ENCODE data around the gene TUB. TPM values are rescaled to one million over a fixed set of nuclear protein-coding genes. Genes with fewer than 3 reads are reported as not detected.

The TUB gene
- total and polyA plus RNA-seq, 2 of the 13 experiments (the other 11 are each of a cell fraction or from before 2014, with no cell fraction given): 4.3 to 5.6 TPM

DNA sequence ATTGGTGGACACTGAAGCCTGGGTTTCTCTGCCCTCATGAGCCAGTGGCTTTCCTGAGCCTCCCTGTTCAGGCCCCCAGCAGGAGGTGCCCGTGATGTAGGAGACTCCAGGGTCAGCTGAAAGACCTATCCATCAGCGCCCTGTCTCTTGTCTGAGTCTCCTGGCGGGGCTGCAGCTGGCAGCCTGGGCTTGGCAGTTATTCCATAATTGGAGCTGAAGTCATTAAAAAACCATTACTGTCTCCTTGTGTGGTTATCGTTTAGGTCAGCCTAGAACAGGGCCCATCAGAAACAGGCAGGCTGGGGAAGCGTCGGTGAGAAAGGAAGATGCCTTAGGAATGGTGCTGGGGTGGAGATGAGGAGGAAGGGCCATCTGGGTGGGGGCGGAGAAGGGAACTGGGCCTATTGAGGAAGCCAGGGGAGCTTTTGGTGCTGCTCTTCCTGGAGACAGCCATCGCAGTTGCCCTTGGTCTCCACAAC, 5.0 kb downstream of the TUB start:
- H3K79me2 ChIP-seq (ENCODE audit: insufficient read depth, low read length): no peaks in the 10 kb centered on the region
- CTCF ChIA-PET (ENCODE audit: low intra/inter-chr PET ratio, low total read pairs): no interaction called here
- intact Hi-C loops (cut with micrococcal nuclease; ENCODE audit: unreplicated experiment): no loop called here

More for the DNA sequence above, 5.0 kb downstream of the TUB start:
- no TSS peak for BruUV-seq (replicated peaks)
- Histone ChIP-seq H3K9me3 (ENCODE audit: low read length) (no peaks in the 10 kb centered on the region), H3K4me1 (ENCODE audit: insufficient read depth, low read length) (peaks cover 12% of the 10 kb centered on the region), H4K20me1 (ENCODE audit: insufficient read depth, low read length) (no peaks in the 10 kb centered on the region), H3K4me2 (ENCODE audit: low read depth, low read length) (no peak overlapping the region), H2AFZ (ENCODE audit: low read length) (no peak overlapping the region), H3K27ac (ENCODE audit: extremely low read length, insufficient read depth, low read length) (no peak overlapping the region), H3K4me3 (replicated peaks in 1 of 3; ENCODE audit: insufficient read depth in 1 of 3, low read depth in 2 of 3, low read length in 3 of 3) (no peak overlapping the region), H3K27me3 (ENCODE audit: control insufficient read depth in 1 of 2, insufficient read depth in 2 of 2, low read length in 2 of 2) (0 out of 5 replicates have a peak, but pooled peaks cover 0 to 2% of the 10 kb centered on the region in 2 experiments), H3K9ac (ENCODE audit: insufficient read depth, low read depth, low read length) (no peak overlapping the region), H3K36me3 (replicated peaks in 1 of 2; ENCODE audit: control insufficient read depth in 1 of 2, insufficient read depth in 2 of 2, low read length in 2 of 2) (no peaks in the 10 kb centered on the region; a peak in 2 of 5 replicates)
- DNase-seq (ENCODE audit: low spot score): no peak
- POLR2A ChIA-PET: no interaction called here
- TF ChIP-seq SP2 (CRISPR knock-in tag; IDR thresholded peaks at IDR 0.05) (no peak), HOXA5 (CRISPR knock-in tag; IDR thresholded peaks at IDR 0.05) (no peak), ZBTB34 (CRISPR knock-in tag; IDR thresholded peaks at IDR 0.05) (no peak), E2F2 (CRISPR knock-in tag; IDR thresholded peaks at IDR 0.05; ENCODE audit: borderline replicate concordance) (no peak), ZNF414 (CRISPR knock-in tag; IDR thresholded peaks at IDR 0.05) (no peak), ZNF264 (CRISPR knock-in tag; IDR thresholded peaks at IDR 0.05) (no peak), PHF5A (CRISPR knock-in tag; IDR thresholded peaks at IDR 0.05; ENCODE audit: low read depth, unreplicated experiment) (no peak), MXI1 (IDR thresholded peaks at IDR 0.05; ENCODE audit: borderline replicate concordance, low read depth, low read length) (no peak), FOXM1 (CRISPR knock-in tag; IDR thresholded peaks at IDR 0.05) (no peak), CBFB (CRISPR knock-in tag; IDR thresholded peaks at IDR 0.05) (no peak), TBP (CRISPR knock-in tag; IDR thresholded peaks at IDR 0.05) (no peak), ZNF10 (CRISPR knock-in tag; IDR thresholded peaks at IDR 0.05; ENCODE audit: borderline replicate concordance, low read depth) (no peak), HMG20B (CRISPR knock-in tag; conservative IDR thresholded peaks at IDR 0.05) (no peak), ZKSCAN1 (IDR thresholded peaks at IDR 0.05; ENCODE audit: low read length) (no peak), NR3C1 (CRISPR knock-in tag; IDR thresholded peaks at IDR 0.05) (no peak), ZZZ3 (CRISPR knock-in tag; IDR thresholded peaks at IDR 0.05; ENCODE audit: borderline replicate concordance) (no peak)
- TF ChIP-seq, protein P1, sequence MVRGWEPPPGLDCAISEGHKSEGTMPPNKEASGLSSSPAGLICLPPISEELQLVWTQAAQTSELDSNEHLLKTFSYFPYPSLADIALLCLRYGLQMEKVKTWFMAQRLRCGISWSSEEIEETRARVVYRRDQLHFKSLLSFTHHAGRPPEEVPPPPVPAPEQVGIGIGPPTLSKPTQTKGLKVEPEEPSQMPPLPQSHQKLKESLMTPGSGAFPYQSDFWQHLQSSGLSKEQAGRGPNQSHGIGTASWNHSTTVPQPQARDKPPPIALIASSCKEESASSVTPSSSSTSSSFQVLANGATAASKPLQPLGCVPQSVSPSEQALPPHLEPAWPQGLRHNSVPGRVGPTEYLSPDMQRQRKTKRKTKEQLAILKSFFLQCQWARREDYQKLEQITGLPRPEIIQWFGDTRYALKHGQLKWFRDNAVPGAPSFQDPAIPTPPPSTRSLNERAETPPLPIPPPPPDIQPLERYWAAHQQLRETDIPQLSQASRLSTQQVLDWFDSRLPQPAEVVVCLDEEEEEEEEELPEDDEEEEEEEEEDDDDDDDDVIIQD (CRISPR knock-in tag; IDR thresholded peaks at IDR 0.05; ENCODE audit: low read depth): no peak
- in situ Hi-C loops (cut with HindIII; ENCODE audit: extremely low pct_ligation_motif_present, low pct_unique_long_range_greater_than_20kb): no loop called here
- no peak for FAIRE-seq
- WGBS (ENCODE audit: low lambda C conversion rate): 90% methylated on average over 8 of the region's 8 CpGs
- no peak for ATAC-seq

Data from HepG2 (cell line).